GM18502 (cell line): Measurements from ENCODE around the gene RANBP3.
"Not testable (repeated sequence)": the region's sequence is repeated elsewhere in the genome, so short reads cannot be mapped to it uniquely, and the experiment has no call there.

Source experiments
- ATAC-seq: cut with Tn5 transposase; IDR thresholded peaks from one replicate; pipeline ENCODE4 v1.9.1; 2021; ENCODE audit warnings: mild to moderate bottlenecking; ENCODE audit not compliant: unreplicated experiment, poor library complexity

The RANBP3 gene

GRCh38 chr19:6010107-6010506, 32.2 kb upstream of the RANBP3 start:
- no peak for ATAC-seq

- no peak for ATAC-seq
Observed at GRCh38 chr19:6007866-6008265, 29.9 kb upstream of the RANBP3 start.

GRCh38 chr19:6006896-6007295, 29.0 kb upstream of the RANBP3 start:
- no peak for ATAC-seq

GRCh38 chr19:6006070-6006446, 28.1 kb upstream of the RANBP3 start:
- ATAC-seq = not testable (repeated sequence)

GRCh38 chr19:6005321-6006069, 27.6 kb upstream of the RANBP3 start:
- ATAC-seq = no peak

GRCh38 chr19:6003976-6004375, 26.0 kb upstream of the RANBP3 start:
- ATAC-seq = no peak

GRCh38 chr19:6002591-6002990, 24.7 kb upstream of the RANBP3 start:
- ATAC-seq = no peak

GRCh38 chr19:6000228-6000847, 22.4 kb upstream of the RANBP3 start:
- no peak for ATAC-seq

- ATAC-seq = no peak
Observed at GRCh38 chr19:5999693-6000092, 21.8 kb upstream of the RANBP3 start.

GRCh38 chr19:5997371-5997770, 19.4 kb upstream of the RANBP3 start:
- ATAC-seq = no peak

GRCh38 chr19:5996623-5997320, 18.8 kb upstream of the RANBP3 start:
- ATAC-seq = no peak

- no peak for ATAC-seq
Observed at GRCh38 chr19:5996102-5996501, 18.2 kb upstream of the RANBP3 start.

- no peak for ATAC-seq
Observed at GRCh38 chr19:5995606-5996005, 17.7 kb upstream of the RANBP3 start.

- no peak for ATAC-seq
Observed at GRCh38 chr19:5994405-5995165, 16.6 kb upstream of the RANBP3 start.

GRCh38 chr19:5993648-5994358, 15.9 kb upstream of the RANBP3 start:
- ATAC-seq = no peak

GRCh38 chr19:5993201-5993600, 15.3 kb upstream of the RANBP3 start:
- no peak for ATAC-seq

GRCh38 chr19:5992756-5993155, 14.8 kb upstream of the RANBP3 start:
- no peak for ATAC-seq

GRCh38 chr19:5991244-5991838, 13.4 kb upstream of the RANBP3 start:
- ATAC-seq = no peak

GRCh38 chr19:5990289-5990797, 12.4 kb upstream of the RANBP3 start:
- no peak for ATAC-seq
